Keratinocyte (primary cell): ENCODE results near the gene TTN. TPM values are rescaled to one million over a fixed set of nuclear protein-coding genes. Genes with fewer than 3 reads are reported as not detected.

Source experiments
- DNase-seq: peaks from one replicate; pipeline ENCODE4 v3.0.0-alpha.2; 2011; ENCODE audit warnings: low read depth, missing footprints, low spot score
- FAIRE-seq: peaks from 2 replicates; lab custom pipeline; 2011; peaks lifted over from hg19 to GRCh38; lab: Jason Lieb, UNC
- H2AFZ ChIP-seq: 2 replicates; pipeline ENCODE4 v1.6.0; 2012; ENCODE audit warnings: low read length, control low read depth, inconsistent platforms; ENCODE audit not compliant: control insufficient read depth
- H3K27ac ChIP-seq: 2 replicates; pipeline ENCODE4 v1.5.1; 2011; ENCODE audit warnings: low read length; ENCODE audit not compliant: control insufficient read depth, insufficient read depth
- H3K27me3 ChIP-seq: 3 replicates; pipeline ENCODE4 v1.6.0; 2011; ENCODE audit warnings: low read length; ENCODE audit not compliant: control insufficient read depth, insufficient read depth; ENCODE audit errors: extremely low read depth
- H3K36me3 ChIP-seq, 2 experiments: 2 replicates in 1 of 2; 3 replicates in 1 of 2; pipeline ENCODE4 v1.5.1; 2011; ENCODE audit warnings: low read length in 2 of 2, mild to moderate bottlenecking in 1 of 2; ENCODE audit not compliant: control insufficient read depth in 2 of 2, insufficient read depth in 2 of 2; ENCODE audit errors: extremely low read depth in 1 of 2
- H3K4me1 ChIP-seq: 3 replicates; pipeline ENCODE4 v1.5.1; 2011; ENCODE audit warnings: low read length; ENCODE audit not compliant: control insufficient read depth, insufficient read depth; ENCODE audit errors: extremely low read depth
- H3K4me2 ChIP-seq: 3 replicates; pipeline ENCODE4 v1.6.0; 2011; ENCODE audit warnings: low read depth, low read length; ENCODE audit not compliant: control insufficient read depth, insufficient read depth; ENCODE audit errors: extremely low read depth
- H3K4me3 ChIP-seq, 3 experiments: fragments of 200-600 bp in 1 of 3; sonication (generic) in 1 of 3; 2 replicates in 2 of 3; 3 replicates in 1 of 3; pipeline ENCODE4 v1.5.1; 2011 to 2016; ENCODE audit warnings: low read length in 3 of 3, mild to moderate bottlenecking in 3 of 3, control low read depth in 2 of 3, inconsistent platforms in 1 of 3, low read depth in 1 of 3, mixed read lengths in 1 of 3, mixed run types in 1 of 3, moderate library complexity in 1 of 3; ENCODE audit not compliant: control insufficient read depth in 2 of 3, insufficient read depth in 2 of 3; ENCODE audit errors: extremely low read depth in 1 of 3
- H3K79me2 ChIP-seq: 2 replicates; pipeline ENCODE4 v1.6.0; 2012; ENCODE audit warnings: low read length; ENCODE audit not compliant: control insufficient read depth, insufficient read depth
- H3K9ac ChIP-seq: 3 replicates; pipeline ENCODE4 v1.6.0; 2011; ENCODE audit warnings: low read length; ENCODE audit not compliant: control insufficient read depth, insufficient read depth; ENCODE audit errors: extremely low read depth
- H3K9me1 ChIP-seq: 3 replicates; pipeline ENCODE4 v1.6.0; 2011; ENCODE audit warnings: low read length; ENCODE audit not compliant: control insufficient read depth, insufficient read depth; ENCODE audit errors: extremely low read depth
- H3K9me3 ChIP-seq: 2 replicates; pipeline ENCODE4 v1.5.1; 2012; ENCODE audit warnings: low read depth, low read length; ENCODE audit not compliant: control insufficient read depth
- H4K20me1 ChIP-seq: 3 replicates; pipeline ENCODE4 v1.6.0; 2011; ENCODE audit warnings: low read length; ENCODE audit not compliant: control insufficient read depth, insufficient read depth; ENCODE audit errors: extremely low read depth
- EZH2 ChIP-seq: IDR thresholded peaks from one replicate; pipeline ENCODE4 v1.6.1; 2012; ENCODE audit warnings: inconsistent platforms, mild to moderate bottlenecking, low read length, moderate library complexity
- dilution Hi-C: fragments of 300-500 bp; cut with MboI; formaldehyde crosslinking; loops from one replicate; pipeline ENCODE4 v1.7.0; 2020; ENCODE audit warnings: low sequenced_read_pairs; ENCODE audit not compliant: extremely low pct_ligation_motif_present
- polyA plus RNA-seq, 5 experiments: library from polyadenylated mRNA; depleted of rRNA in 3 of 5; stranded (reverse) in 3 of 5; stranded (forward) in 1 of 5; unstranded in 1 of 5; fragments of >200 nt; gene quantifications; 1 replicate in 1 of 5; 2 replicates in 3 of 5; 3 replicates in 1 of 5; pipeline versions ENCODE4 v1.2.1 to v1.2.3, GENCODE V29; 2011 to 2012; ENCODE audit warnings: missing spikeins in 2 of 5, low read depth in 1 of 5, low replicate concordance in 1 of 5
- TF ChIP-seq, protein P1 (sequence below), 3 experiments: IDR thresholded peaks in 1 of 3; conservative IDR thresholded peaks in 1 of 3; optimal IDR thresholded peaks in 1 of 3; 2 replicates in 2 of 3; 3 replicates in 1 of 3; pipeline versions ENCODE3 to v1.5.1; 2011; ENCODE audit warnings: low read length in 3 of 3, mild to moderate bottlenecking in 3 of 3, moderate library complexity in 2 of 3, control low read depth in 1 of 3, inconsistent platforms in 1 of 3; ENCODE audit not compliant: insufficient read depth in 2 of 3; ENCODE audit errors: extremely low read depth in 1 of 3

Gene TTN
- polyA plus RNA-seq, 1 donor (not counting 4 experiments of a cell fraction or from before 2014, with no cell fraction given), result 0.01 TPM

DNA sequence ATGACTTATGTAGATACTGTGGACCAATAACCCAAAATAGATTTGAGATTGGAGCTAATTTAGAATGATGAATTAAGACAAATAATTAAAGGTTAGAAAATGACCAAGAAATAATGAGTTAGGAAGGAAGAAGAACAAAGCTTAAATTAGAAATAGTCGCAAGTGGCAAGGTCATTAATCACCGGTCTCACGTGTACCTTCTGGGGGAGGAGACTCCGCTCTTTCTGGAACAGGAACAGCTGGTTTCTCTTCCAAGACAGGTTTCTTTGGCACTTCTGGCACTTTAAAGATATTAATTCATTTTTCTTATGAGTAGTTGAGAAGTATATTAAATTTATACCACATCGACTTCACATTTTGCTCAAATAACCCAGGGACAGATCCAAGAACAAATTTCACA lies 156.7 kb downstream of the TTN start:
- FAIRE-seq (no peak), DNase-seq (no peak)
- Histone ChIP-seq H3K4me1 (no peaks in the 10 kb centered on the region), H3K4me2 (no peak overlapping the region), H3K4me3 (no peak overlapping the region), H3K9me1 (no peaks in the 10 kb centered on the region), H3K79me2 (no peaks in the 10 kb centered on the region), H3K9me3 (no peaks in the 10 kb centered on the region), H2AFZ (no peak overlapping the region), H3K27me3 (peaks cover 8% of the 10 kb centered on the region), H3K9ac (no peak overlapping the region), H4K20me1 (no peaks in the 10 kb centered on the region), H3K36me3 (no peaks in the 10 kb centered on the region), H3K27ac (no peak overlapping the region)
- TF ChIP-seq EZH2, result no peak
- TF ChIP-seq, protein P1, sequence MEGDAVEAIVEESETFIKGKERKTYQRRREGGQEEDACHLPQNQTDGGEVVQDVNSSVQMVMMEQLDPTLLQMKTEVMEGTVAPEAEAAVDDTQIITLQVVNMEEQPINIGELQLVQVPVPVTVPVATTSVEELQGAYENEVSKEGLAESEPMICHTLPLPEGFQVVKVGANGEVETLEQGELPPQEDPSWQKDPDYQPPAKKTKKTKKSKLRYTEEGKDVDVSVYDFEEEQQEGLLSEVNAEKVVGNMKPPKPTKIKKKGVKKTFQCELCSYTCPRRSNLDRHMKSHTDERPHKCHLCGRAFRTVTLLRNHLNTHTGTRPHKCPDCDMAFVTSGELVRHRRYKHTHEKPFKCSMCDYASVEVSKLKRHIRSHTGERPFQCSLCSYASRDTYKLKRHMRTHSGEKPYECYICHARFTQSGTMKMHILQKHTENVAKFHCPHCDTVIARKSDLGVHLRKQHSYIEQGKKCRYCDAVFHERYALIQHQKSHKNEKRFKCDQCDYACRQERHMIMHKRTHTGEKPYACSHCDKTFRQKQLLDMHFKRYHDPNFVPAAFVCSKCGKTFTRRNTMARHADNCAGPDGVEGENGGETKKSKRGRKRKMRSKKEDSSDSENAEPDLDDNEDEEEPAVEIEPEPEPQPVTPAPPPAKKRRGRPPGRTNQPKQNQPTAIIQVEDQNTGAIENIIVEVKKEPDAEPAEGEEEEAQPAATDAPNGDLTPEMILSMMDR (optimal IDR thresholded peaks at IDR 0.05 in 1 of 3, IDR thresholded peaks at IDR 0.05 in 1 of 3, conservative IDR thresholded peaks at IDR 0.05 in 1 of 3; ENCODE audit: extremely low read depth in 1 of 3, insufficient read depth in 2 of 3, low read length in 3 of 3), result no peak
- dilution Hi-C loops, result no loop called here

DNA sequence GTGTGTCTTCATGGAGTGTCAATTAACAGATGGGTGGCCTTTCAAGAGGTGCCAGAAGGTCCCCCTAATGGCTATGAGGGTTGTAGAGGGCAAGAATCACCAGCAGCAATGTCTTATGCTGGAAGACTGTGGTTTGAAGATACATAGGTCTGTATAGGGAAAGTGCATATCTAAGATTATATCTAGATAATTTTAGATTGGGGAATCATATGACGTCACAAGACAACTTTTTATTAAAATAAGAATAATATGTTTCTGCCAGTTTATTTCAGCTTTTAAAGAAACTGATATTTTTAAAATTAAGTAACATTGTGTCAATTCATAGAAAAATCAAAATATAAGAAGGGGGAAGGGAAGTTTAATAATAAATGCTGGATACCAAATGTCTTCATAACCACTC lies 162.3 kb downstream of the TTN start:
- dilution Hi-C loops, result no loop called here
- no peaks in the 10 kb centered on the region for H3K9me1 ChIP-seq
- no peak for DNase-seq
- H3K4me1 ChIP-seq, result no peaks in the 10 kb centered on the region
- no peaks in the 10 kb centered on the region for H3K9me3 ChIP-seq
- no peak overlapping the region for H3K4me3 ChIP-seq
- no peak for FAIRE-seq
- TF ChIP-seq, protein P1 (optimal IDR thresholded peaks at IDR 0.05 in 1 of 3, IDR thresholded peaks at IDR 0.05 in 1 of 3, conservative IDR thresholded peaks at IDR 0.05 in 1 of 3; ENCODE audit: extremely low read depth in 1 of 3, insufficient read depth in 2 of 3, low read length in 3 of 3), result no peak
- TF ChIP-seq EZH2, result no peak
- H3K27ac ChIP-seq, result no peak overlapping the region
- no peaks in the 10 kb centered on the region for H4K20me1 ChIP-seq
- H3K79me2 ChIP-seq, result no peaks in the 10 kb centered on the region
- no peak overlapping the region for H3K4me2 ChIP-seq
- H3K36me3 ChIP-seq, result no peaks in the 10 kb centered on the region
- H3K27me3 ChIP-seq, result no peaks in the 10 kb centered on the region
- H2AFZ ChIP-seq, result no peak overlapping the region
- no peak overlapping the region for H3K9ac ChIP-seq
